ENCODE results near the gene SF3A2.
A peak's percentile ranks its signal among the peaks of the same experiment; 100 is the strongest.

SF3A2 gene

GRCh38 chr19:2269244-2270156 lies 32.9 kb downstream of the SF3A2 start (continued):
- TF ChIP-seq BCL6B (tag by site-specific recombination; IDR thresholded peaks at IDR 0.05) (no peak), ZNF701 (tag by site-specific recombination; IDR thresholded peaks at IDR 0.05) (no peak), KLF7 (tag by site-specific recombination; IDR thresholded peaks at IDR 0.05; ENCODE audit: borderline replicate concordance) (0 out of 2 replicates have a peak, but pooled peaks have one; percentile 13), SCRT1 (tag by site-specific recombination; IDR thresholded peaks at IDR 0.05; ENCODE audit: borderline replicate concordance) (no peak), ZBTB44 (tag by site-specific recombination; IDR thresholded peaks at IDR 0.05) (no peak), ZNF660 (tag by site-specific recombination; IDR thresholded peaks at IDR 0.05) (peak; percentile 73), ZNF518A (tag by site-specific recombination; conservative IDR thresholded peaks at IDR 0.05; ENCODE audit: low read depth) (no peak), ZBTB8A (tag by site-specific recombination; IDR thresholded peaks at IDR 0.05) (peak; percentile 32; the same call in 1 of the 2 replicates), ZNF654 (tag by site-specific recombination; IDR thresholded peaks at IDR 0.05; ENCODE audit: low read depth) (no peak), ZNF624 (tag by site-specific recombination; IDR thresholded peaks at IDR 0.05) (no peak), ZNF350 (tag by site-specific recombination; IDR thresholded peaks at IDR 0.05) (no peak), MYNN (tag by site-specific recombination; IDR thresholded peaks at IDR 0.05; ENCODE audit: borderline replicate concordance) (no peak), SETDB1 (IDR thresholded peaks at IDR 0.05; ENCODE audit: insufficient read length, low read length) (no peak), ZNF155 (tag by site-specific recombination; IDR thresholded peaks at IDR 0.05) (no peak), YY2 (tag by site-specific recombination; IDR thresholded peaks at IDR 0.05) (peak; percentile 81), ZNF324 (tag by site-specific recombination; IDR thresholded peaks at IDR 0.05) (peak; percentile 45; the same call in 1 of the 2 replicates), GLIS2 (tag by site-specific recombination; IDR thresholded peaks at IDR 0.05) (no peak), ZNF692 (tag by site-specific recombination; IDR thresholded peaks at IDR 0.05) (no peak), SP7 (tag by site-specific recombination; IDR thresholded peaks at IDR 0.05) (peak; percentile 77), ZNF501 (tag by site-specific recombination; IDR thresholded peaks at IDR 0.05) (peak; percentile 62), TSHZ1 (tag by site-specific recombination; IDR thresholded peaks at IDR 0.05; ENCODE audit: borderline replicate concordance) (no peak), PRDM4 (tag by site-specific recombination; IDR thresholded peaks at IDR 0.05) (0 out of 2 replicates have a peak, but pooled peaks have one; percentile 9), ZNF404 (tag by site-specific recombination; IDR thresholded peaks at IDR 0.05) (no peak)
